Body of pancreas (tissue), 4 donors: ENCODE data around the gene RAD17. TPM values are rescaled to one million over a fixed set of nuclear protein-coding genes. Genes with fewer than 3 reads are reported as not detected.

Experiments used
- ATAC-seq: fragments of 150-250 bp; one replicate; pipeline ENCODE4 v1.9.1; 2016
- DNase-seq, 4 donors: peaks; one replicate each; pipeline ENCODE4 v3.0.0-alpha.2; 2019
- H3K27ac ChIP-seq, 4 donors: fragments of 200-600 bp; sonication (generic); 1 replicate in 3 of 4; 2 replicates in 1 of 4; pipeline versions ENCODE4 v1.5.1 to v1.6.1; 2016 to 2019; ENCODE audit warnings: mild to moderate bottlenecking in 1 of 4, mixed read lengths in 1 of 4, moderate library complexity in 1 of 4
- H3K27me3 ChIP-seq, 2 donors: fragments of 200-600 bp; sonication (generic); one replicate each; pipeline ENCODE4 v1.6.0; 2016; ENCODE audit warnings: mild to moderate bottlenecking in 1 of 2
- H3K36me3 ChIP-seq, 2 donors: fragments of 200-600 bp; sonication (generic); replicated peaks in 1 of 2; 2 replicates each; pipeline ENCODE4 v1.5.1; 2016; ENCODE audit warnings: low read depth in 2 of 2; ENCODE audit not compliant: insufficient read depth in 1 of 2
- H3K4me1 ChIP-seq: fragments of 200-600 bp; sonication (generic); one replicate; pipeline ENCODE4 v1.6.0; 2016
- H3K4me3 ChIP-seq, 2 donors: fragments of 200-600 bp; sonication (generic); 1 replicate in 1 of 2; 2 replicates in 1 of 2; pipeline ENCODE4 v1.5.1; 2016 to 2019
- H3K9me3 ChIP-seq, 3 donors: fragments of 200-600 bp; sonication (generic); 1 replicate in 2 of 3; 2 replicates in 1 of 3; pipeline ENCODE4 v1.5.1; 2016
- POLR2A ChIP-seq, 3 donors: fragments of 450-650 bp; IDR thresholded peaks; one replicate each; pipeline ENCODE4 v1.6.1; 2016; ENCODE audit warnings: antibody characterized with exemption in 3 of 3, mild to moderate bottlenecking in 2 of 3
- WGBS, 2 donors: methylation state at CpG; one replicate each; pipeline ENCODE4 v1.1.5; 2017; 5-methylcytosine and 5-hydroxymethylcytosine counted together
- intact Hi-C: fragments of 100-400 bp; cut with DNase I; formaldehyde crosslinking; loops from one replicate; pipeline ENCODE4 v1.15.1; 2023
- total RNA-seq, 2 donors: library from RNA; depleted of rRNA; stranded (reverse); fragments of >200 nt; gene quantifications; one replicate each; pipeline ENCODE4 v1.1.0, GENCODE V29; 2016
- TF ChIP-seq, protein P1 (sequence below), 7 experiments: fragments of 450-650 bp in 4 of 7; fragments of 200-600 bp in 3 of 7; sonication (generic) in 3 of 7; IDR thresholded peaks; one replicate each; pipeline ENCODE4 v1.5.1; 2016 to 2019; ENCODE audit warnings: antibody characterized with exemption in 7 of 7

RAD17 gene
- total RNA-seq, 2 donors from 2014 or later: 8.3 to 17.5 TPM

DNA sequence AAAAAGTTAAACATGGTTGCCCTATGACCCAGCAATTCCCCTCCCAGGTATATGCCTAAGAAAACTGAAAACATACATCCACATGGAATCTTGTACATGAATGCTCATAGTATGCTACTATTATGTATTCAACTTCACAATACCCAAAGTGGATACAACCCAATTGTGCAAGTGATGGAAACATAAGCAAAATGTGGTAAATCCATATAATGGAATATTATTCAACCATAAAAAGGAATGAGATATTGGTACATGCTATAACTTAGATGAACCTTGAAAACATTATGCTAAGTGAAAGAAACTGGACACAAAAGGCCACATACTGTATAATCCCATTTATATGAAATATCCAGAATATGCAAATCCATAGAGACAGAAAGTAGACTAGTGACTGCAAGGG, 19.0 kb upstream of the RAD17 start:
- H3K4me1 ChIP-seq: no peaks in the 10 kb centered on the region
- H3K36me3 ChIP-seq: peaks cover 0 to 14% of the 10 kb centered on the region in 2 donors
- no peak for ATAC-seq
- H3K27ac ChIP-seq: no peak overlapping the region
- H3K27me3 ChIP-seq: no peaks in the 10 kb centered on the region
- intact Hi-C loops: no loop called here
- H3K4me3 ChIP-seq: no peak overlapping the region
- DNase-seq: no peak
- no peak for TF ChIP-seq POLR2A (IDR thresholded peaks at IDR 0.05)
- TF ChIP-seq, protein P1, sequence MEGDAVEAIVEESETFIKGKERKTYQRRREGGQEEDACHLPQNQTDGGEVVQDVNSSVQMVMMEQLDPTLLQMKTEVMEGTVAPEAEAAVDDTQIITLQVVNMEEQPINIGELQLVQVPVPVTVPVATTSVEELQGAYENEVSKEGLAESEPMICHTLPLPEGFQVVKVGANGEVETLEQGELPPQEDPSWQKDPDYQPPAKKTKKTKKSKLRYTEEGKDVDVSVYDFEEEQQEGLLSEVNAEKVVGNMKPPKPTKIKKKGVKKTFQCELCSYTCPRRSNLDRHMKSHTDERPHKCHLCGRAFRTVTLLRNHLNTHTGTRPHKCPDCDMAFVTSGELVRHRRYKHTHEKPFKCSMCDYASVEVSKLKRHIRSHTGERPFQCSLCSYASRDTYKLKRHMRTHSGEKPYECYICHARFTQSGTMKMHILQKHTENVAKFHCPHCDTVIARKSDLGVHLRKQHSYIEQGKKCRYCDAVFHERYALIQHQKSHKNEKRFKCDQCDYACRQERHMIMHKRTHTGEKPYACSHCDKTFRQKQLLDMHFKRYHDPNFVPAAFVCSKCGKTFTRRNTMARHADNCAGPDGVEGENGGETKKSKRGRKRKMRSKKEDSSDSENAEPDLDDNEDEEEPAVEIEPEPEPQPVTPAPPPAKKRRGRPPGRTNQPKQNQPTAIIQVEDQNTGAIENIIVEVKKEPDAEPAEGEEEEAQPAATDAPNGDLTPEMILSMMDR (IDR thresholded peaks at IDR 0.05): no peak
- no peaks in the 10 kb centered on the region for H3K9me3 ChIP-seq

DNA sequence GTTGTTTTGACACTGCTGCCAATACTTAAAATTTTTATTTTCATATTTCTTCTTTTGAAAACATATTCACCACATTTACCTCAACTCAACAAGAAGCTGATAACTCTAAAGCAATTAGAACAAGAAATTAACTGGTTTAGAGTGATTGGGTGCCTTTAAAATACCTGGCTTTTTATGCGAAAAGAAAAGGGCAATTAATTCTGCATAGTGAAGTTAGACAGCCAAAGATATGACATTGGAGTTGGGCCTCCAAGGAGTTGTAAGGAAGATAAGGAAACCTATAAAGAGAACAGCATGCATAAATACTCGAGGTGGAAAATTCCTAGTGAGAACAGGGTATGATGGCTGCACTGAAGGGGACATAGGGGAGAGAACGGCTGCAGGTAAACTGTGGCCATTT, 9.9 kb upstream of the RAD17 start:
- Histone ChIP-seq H3K4me3 (no peak overlapping the region), H3K9me3 (no peaks in the 10 kb centered on the region), H3K36me3 (peaks cover under 1 to 2% of the 10 kb centered on the region in 2 donors), H3K27me3 (no peaks in the 10 kb centered on the region), H3K27ac (no peak overlapping the region), H3K4me1 (no peaks in the 10 kb centered on the region)
- no peak for ATAC-seq
- no peak for DNase-seq
- TF ChIP-seq, protein P1 (IDR thresholded peaks at IDR 0.05): no peak
- no peak for TF ChIP-seq POLR2A (IDR thresholded peaks at IDR 0.05)
- intact Hi-C loops: no loop called here
- WGBS, 2 donors: 75 to 83% methylated on average over 3 of the region's 3 CpGs

DNA sequence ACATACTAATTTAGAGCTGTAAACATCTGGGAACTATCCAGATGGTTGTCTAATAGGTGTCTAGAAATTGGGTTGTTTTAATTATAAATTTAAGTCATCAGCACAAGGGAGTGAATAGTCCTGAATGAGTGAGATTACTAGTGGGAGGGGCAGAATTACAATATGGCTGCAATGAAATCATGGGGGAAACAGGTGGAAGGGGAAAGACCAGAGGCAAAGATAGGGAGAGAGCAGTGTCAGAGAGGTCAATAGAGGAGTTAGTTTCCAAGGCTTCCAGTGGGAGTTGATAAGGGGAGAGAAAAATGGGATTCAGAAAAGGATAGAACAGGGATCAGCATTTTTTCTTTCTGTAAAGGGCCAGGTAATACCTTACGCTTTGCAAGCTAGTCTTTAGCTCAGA, 9.2 kb upstream of the RAD17 start:
- Histone ChIP-seq H3K27me3 (no peaks in the 10 kb centered on the region), H3K4me1 (no peaks in the 10 kb centered on the region), H3K4me3 (no peak overlapping the region), H3K9me3 (no peaks in the 10 kb centered on the region), H3K27ac (no peak overlapping the region), H3K36me3 (peaks cover 3 to 8% of the 10 kb centered on the region in 2 donors)
- DNase-seq (no peak), ATAC-seq (no peak)
- 90 to 100% methylated on average over 1 of the region's 1 CpG for WGBS, 2 donors
- TF ChIP-seq, protein P1 (IDR thresholded peaks at IDR 0.05): no peak
- no peak for TF ChIP-seq POLR2A (IDR thresholded peaks at IDR 0.05)
- intact Hi-C loops: no loop called here

DNA sequence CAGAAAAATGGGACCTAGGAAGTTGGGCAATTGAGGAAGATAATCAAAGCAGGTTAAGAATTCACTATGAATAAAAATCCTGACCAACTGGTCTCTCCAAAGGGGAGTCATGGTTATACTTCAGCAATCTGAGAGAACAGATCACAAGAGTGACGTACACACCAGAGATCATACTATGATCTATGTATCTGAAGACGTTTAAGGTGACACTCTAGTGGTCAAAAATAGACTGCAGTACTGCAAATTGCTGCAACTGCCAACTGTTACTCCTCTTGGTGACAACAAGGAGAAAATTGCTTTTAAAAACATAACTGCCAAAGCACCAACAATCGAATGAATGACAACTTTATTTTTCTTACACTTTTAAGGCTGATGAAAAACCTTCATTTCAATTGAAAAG, 5.2 kb upstream of the RAD17 start:
- intact Hi-C loops: no loop called here
- DNase-seq: no peak
- no peak for ATAC-seq
- Histone ChIP-seq H3K4me3 (no peak overlapping the region), H3K36me3 (peaks cover 4 to 9% of the 10 kb centered on the region in 2 donors), H3K27me3 (no peaks in the 10 kb centered on the region), H3K4me1 (peaks cover 13% of the 10 kb centered on the region), H3K27ac (no peak overlapping the region), H3K9me3 (no peaks in the 10 kb centered on the region)
- 62% methylated on average over 3 of the region's 3 CpGs for WGBS, 2 donors
- TF ChIP-seq POLR2A (IDR thresholded peaks at IDR 0.05): no peak
- TF ChIP-seq, protein P1 (IDR thresholded peaks at IDR 0.05): peak in 4 of 7 experiments; percentile 6 to 25 (median 15)

DNA sequence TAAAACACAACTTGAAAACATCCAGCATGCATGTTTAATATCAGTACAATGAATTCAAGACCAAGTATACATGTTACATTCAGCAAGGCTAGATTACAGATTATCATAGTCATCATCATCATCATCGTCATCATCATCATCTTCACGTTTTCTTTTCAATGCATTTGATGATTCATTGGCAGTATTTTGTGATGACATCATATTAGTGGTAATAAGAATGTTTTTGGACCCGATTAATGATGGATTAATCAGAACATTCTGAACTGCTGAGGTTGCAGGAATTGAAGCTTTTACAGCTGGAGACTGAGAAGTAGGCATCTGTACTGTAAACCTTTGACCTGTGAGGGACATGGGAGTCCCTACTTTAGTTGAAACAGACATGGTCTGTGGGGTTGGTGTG, 4.8 kb upstream of the RAD17 start:
- no peak for ATAC-seq
- DNase-seq: no peak
- Histone ChIP-seq H3K4me1 (peaks cover 13% of the 10 kb centered on the region), H3K4me3 (no peak overlapping the region), H3K9me3 (no peaks in the 10 kb centered on the region), H3K36me3 (peaks cover 4 to 9% of the 10 kb centered on the region in 2 donors), H3K27ac (no peak overlapping the region), H3K27me3 (no peaks in the 10 kb centered on the region)
- WGBS, 2 donors: 62 to 72% methylated on average over 3 of the region's 3 CpGs
- intact Hi-C loops: no loop called here
- TF ChIP-seq, protein P1 (IDR thresholded peaks at IDR 0.05): no peak
- no peak for TF ChIP-seq POLR2A (IDR thresholded peaks at IDR 0.05)
